K562 (cell line): ENCODE measurements around the gene PLEKHA6.

Experiments
- CBX2 ChIP-seq: fragments of 200-600 bp; sonication (generic); IDR thresholded peaks from one replicate; pipeline ENCODE4 v1.6.1; 2012; ENCODE audit warnings: mild to moderate bottlenecking, low read length, inconsistent platforms; ENCODE audit not compliant: insufficient read depth, poor library complexity, severe bottlenecking
- KDM5B ChIP-seq: fragments of 200-600 bp; sonication (generic); IDR thresholded peaks from 2 replicates; pipeline ENCODE4 v1.6.1; 2012; ENCODE audit warnings: low read depth, mild to moderate bottlenecking, moderate library complexity, low read length, control low read depth, inconsistent platforms; ENCODE audit not compliant: insufficient replicate concordance
- NFRKB ChIP-seq: fragments of 450-650 bp; IDR thresholded peaks from 2 replicates; pipeline ENCODE4 v1.6.1; 2016; ENCODE audit warnings: low read depth
- PHF8 ChIP-seq: fragments of 200-600 bp; sonication (generic); IDR thresholded peaks from 2 replicates; pipeline ENCODE4 v1.6.1; 2012; ENCODE audit warnings: mixed run types, mild to moderate bottlenecking, inconsistent platforms, low read length, moderate library complexity, borderline replicate concordance
- RBM14 ChIP-seq: fragments of 200-400 bp; formaldehyde crosslinking; IDR thresholded peaks from 2 replicates; pipeline ENCODE4 v1.6.1; 2018; ENCODE audit warnings: low read depth, mild to moderate bottlenecking, low read length, moderate library complexity, borderline replicate concordance; ENCODE audit not compliant: insufficient read depth
- TARDBP ChIP-seq: fragments of 450-650 bp; IDR thresholded peaks from 2 replicates; pipeline ENCODE4 v1.6.1; 2016
- TEAD4 ChIP-seq, 2 experiments: sonication (generic) in 1 of 2; formaldehyde crosslinking in 1 of 2; IDR thresholded peaks; 2 replicates each; pipeline versions ENCODE4 v1.6.1 to v1.8.0; 2012 to 2022; ENCODE audit warnings: borderline replicate concordance in 1 of 2, inconsistent platforms in 1 of 2, low read length in 1 of 2, mild to moderate bottlenecking in 1 of 2, missing genetic modification reagents in 1 of 2

DNA sequence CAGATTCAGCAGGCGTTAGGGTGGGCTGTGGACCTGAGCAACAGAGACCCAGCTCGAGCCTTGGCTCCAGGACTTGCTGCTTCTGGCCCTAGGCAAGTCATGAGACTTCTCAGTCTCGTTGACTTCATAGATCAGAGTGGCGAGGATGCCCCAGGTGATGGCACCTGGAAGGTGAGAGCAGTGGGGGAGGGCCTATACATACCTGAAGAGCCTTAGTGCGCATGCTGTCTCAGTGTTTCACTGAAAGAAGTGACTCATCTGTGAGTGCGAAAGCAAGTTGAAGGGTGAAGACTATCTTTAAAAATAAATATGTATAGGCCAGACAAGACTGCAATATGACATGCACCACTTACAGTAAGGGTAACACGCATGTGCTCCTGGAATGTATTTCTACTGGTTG is 10.1 kb downstream of the PLEKHA6 start:
- TF ChIP-seq TARDBP (no peak), KDM5B (no peak), TEAD4 (IDR thresholded peaks at IDR 0.05; ENCODE audit: low read length) (no peak), TEAD4 (CRISPR knock-in tag; IDR thresholded peaks at IDR 0.05; ENCODE audit: borderline replicate concordance) (no peak), RBM14 (no peak), CBX2 (no peak), PHF8 (no peak), NFRKB (no peak)
